ENCODE measurements around the gene RCOR1.

DNA sequence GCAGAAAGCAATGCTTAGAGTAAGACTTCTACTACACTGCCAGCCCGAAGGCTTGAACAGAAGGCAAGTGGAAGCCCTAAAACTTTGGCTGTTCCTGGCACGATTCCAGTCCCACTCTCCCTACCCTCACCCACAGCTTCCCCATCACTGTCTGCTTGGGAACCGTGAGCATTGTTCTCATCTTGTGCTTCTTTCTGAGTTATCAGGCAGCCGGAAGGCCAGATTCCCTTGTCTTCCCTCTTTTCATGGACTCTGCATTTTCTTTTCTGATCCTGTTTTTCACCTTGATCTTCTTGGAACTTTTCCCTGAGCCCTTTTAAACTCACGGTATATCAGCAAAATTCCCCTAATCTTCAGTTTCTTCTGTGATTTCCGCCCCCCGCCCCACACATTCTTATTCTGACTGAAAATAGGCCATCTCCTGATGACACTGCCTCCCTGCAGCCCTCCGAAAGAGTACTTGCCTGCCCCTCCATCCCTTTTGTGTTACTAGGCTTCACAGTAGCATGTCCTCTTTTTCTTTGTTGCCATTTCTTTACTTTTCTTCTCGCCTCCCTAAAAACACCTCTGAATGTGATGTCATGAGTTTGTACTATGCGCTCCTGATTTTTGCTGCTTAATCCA lies 29.9 kb downstream of the RCOR1 start:
- TF ChIP-seq, protein P1, sequence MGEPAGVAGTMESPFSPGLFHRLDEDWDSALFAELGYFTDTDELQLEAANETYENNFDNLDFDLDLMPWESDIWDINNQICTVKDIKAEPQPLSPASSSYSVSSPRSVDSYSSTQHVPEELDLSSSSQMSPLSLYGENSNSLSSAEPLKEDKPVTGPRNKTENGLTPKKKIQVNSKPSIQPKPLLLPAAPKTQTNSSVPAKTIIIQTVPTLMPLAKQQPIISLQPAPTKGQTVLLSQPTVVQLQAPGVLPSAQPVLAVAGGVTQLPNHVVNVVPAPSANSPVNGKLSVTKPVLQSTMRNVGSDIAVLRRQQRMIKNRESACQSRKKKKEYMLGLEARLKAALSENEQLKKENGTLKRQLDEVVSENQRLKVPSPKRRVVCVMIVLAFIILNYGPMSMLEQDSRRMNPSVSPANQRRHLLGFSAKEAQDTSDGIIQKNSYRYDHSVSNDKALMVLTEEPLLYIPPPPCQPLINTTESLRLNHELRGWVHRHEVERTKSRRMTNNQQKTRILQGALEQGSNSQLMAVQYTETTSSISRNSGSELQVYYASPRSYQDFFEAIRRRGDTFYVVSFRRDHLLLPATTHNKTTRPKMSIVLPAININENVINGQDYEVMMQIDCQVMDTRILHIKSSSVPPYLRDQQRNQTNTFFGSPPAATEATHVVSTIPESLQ (CRISPR knock-in tag; IDR thresholded peaks at IDR 0.05): no peak
- no peak for TF ChIP-seq TEAD4 (CRISPR knock-in tag; IDR thresholded peaks at IDR 0.05)
- TF ChIP-seq, protein P2, sequence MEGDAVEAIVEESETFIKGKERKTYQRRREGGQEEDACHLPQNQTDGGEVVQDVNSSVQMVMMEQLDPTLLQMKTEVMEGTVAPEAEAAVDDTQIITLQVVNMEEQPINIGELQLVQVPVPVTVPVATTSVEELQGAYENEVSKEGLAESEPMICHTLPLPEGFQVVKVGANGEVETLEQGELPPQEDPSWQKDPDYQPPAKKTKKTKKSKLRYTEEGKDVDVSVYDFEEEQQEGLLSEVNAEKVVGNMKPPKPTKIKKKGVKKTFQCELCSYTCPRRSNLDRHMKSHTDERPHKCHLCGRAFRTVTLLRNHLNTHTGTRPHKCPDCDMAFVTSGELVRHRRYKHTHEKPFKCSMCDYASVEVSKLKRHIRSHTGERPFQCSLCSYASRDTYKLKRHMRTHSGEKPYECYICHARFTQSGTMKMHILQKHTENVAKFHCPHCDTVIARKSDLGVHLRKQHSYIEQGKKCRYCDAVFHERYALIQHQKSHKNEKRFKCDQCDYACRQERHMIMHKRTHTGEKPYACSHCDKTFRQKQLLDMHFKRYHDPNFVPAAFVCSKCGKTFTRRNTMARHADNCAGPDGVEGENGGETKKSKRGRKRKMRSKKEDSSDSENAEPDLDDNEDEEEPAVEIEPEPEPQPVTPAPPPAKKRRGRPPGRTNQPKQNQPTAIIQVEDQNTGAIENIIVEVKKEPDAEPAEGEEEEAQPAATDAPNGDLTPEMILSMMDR (IDR thresholded peaks at IDR 0.05): no peak
- TF ChIP-seq FOXK1 (CRISPR knock-in tag; IDR thresholded peaks at IDR 0.05): no peak
- TF ChIP-seq FOXP1 (CRISPR knock-in tag; IDR thresholded peaks at IDR 0.05; ENCODE audit: borderline replicate concordance): no peak
- no peak for TF ChIP-seq ZNF263 (CRISPR knock-in tag; IDR thresholded peaks at IDR 0.05; ENCODE audit: low read depth)
- TF ChIP-seq, protein P3, sequence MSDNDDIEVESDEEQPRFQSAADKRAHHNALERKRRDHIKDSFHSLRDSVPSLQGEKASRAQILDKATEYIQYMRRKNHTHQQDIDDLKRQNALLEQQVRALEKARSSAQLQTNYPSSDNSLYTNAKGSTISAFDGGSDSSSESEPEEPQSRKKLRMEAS (CRISPR knock-in tag; IDR thresholded peaks at IDR 0.05): no peak
- no peak for TF ChIP-seq NFE2L1 (CRISPR knock-in tag; IDR thresholded peaks at IDR 0.05)
- TF ChIP-seq GTF2I (CRISPR knock-in tag; conservative IDR thresholded peaks at IDR 0.05): no peak
